Measurements from ENCODE around the gene PPP1R14C.

The PPP1R14C gene

GRCh38 chr6:150272264-150272975 is 129.6 kb downstream of the PPP1R14C start:
- Histone ChIP-seq H3K9ac (ENCODE audit: low read length in 2 of 2) (no peak overlapping the region), H3K36me3 (ENCODE audit: control insufficient read depth in 2 of 2, insufficient read depth in 2 of 2, low read length in 2 of 2) (no peaks in the 10 kb centered on the region), H3K4me1 (ENCODE audit: control insufficient read depth, insufficient read depth, low read length) (no peaks in the 10 kb centered on the region), H3K4me3 (ENCODE audit: low read length in 2 of 2) (no peak overlapping the region), H3K9me3 (ENCODE audit: control insufficient read depth in 2 of 2, low read length in 2 of 2) (no peaks in the 10 kb centered on the region), H3K27me3 (ENCODE audit: control insufficient read depth in 1 of 2, insufficient read depth in 2 of 2, low read length in 2 of 2) (peaks cover 0 to 2% of the 10 kb centered on the region in 2 donors), H3K27ac (ENCODE audit: low read length) (no peak overlapping the region)

GRCh38 chr6:150272976-150273315 is 130.1 kb downstream of the PPP1R14C start:
- Histone ChIP-seq H3K9me3 (ENCODE audit: control insufficient read depth in 2 of 2, low read length in 2 of 2) (no peaks in the 10 kb centered on the region), H3K4me3 (ENCODE audit: low read length in 2 of 2) (no peak overlapping the region), H3K36me3 (ENCODE audit: control insufficient read depth in 2 of 2, insufficient read depth in 2 of 2, low read length in 2 of 2) (no peaks in the 10 kb centered on the region), H3K27me3 (ENCODE audit: control insufficient read depth in 1 of 2, insufficient read depth in 2 of 2, low read length in 2 of 2) (peaks cover 0 to 2% of the 10 kb centered on the region in 2 donors), H3K9ac (ENCODE audit: low read length in 2 of 2) (no peak overlapping the region), H3K27ac (ENCODE audit: low read length) (no peak overlapping the region), H3K4me1 (ENCODE audit: control insufficient read depth, insufficient read depth, low read length) (no peaks in the 10 kb centered on the region)

- Histone ChIP-seq H3K27me3 (ENCODE audit: control insufficient read depth in 1 of 2, insufficient read depth in 2 of 2, low read length in 2 of 2) (peaks cover 0 to 2% of the 10 kb centered on the region in 2 donors), H3K36me3 (ENCODE audit: control insufficient read depth in 2 of 2, insufficient read depth in 2 of 2, low read length in 2 of 2) (no peaks in the 10 kb centered on the region), H3K4me1 (ENCODE audit: control insufficient read depth, insufficient read depth, low read length) (no peaks in the 10 kb centered on the region), H3K9ac (ENCODE audit: low read length in 2 of 2) (no peak overlapping the region), H3K27ac (ENCODE audit: low read length) (no peak overlapping the region), H3K4me3 (ENCODE audit: low read length in 2 of 2) (no peak overlapping the region), H3K9me3 (ENCODE audit: control insufficient read depth in 2 of 2, low read length in 2 of 2) (no peaks in the 10 kb centered on the region)
Observed at GRCh38 chr6:150273457-150274309, 130.8 kb downstream of the PPP1R14C start.

- H3K4me1 ChIP-seq (ENCODE audit: control insufficient read depth, insufficient read depth, low read length), result no peaks in the 10 kb centered on the region
- H3K4me3 ChIP-seq (ENCODE audit: low read length in 2 of 2), result no peak overlapping the region
- H3K9ac ChIP-seq (ENCODE audit: low read length in 2 of 2), result no peak overlapping the region
- H3K36me3 ChIP-seq (ENCODE audit: control insufficient read depth in 2 of 2, insufficient read depth in 2 of 2, low read length in 2 of 2), result no peaks in the 10 kb centered on the region
- H3K9me3 ChIP-seq (ENCODE audit: control insufficient read depth in 2 of 2, low read length in 2 of 2), result no peaks in the 10 kb centered on the region
- H3K27me3 ChIP-seq (ENCODE audit: control insufficient read depth in 1 of 2, insufficient read depth in 2 of 2, low read length in 2 of 2), result peaks cover 2 to 4% of the 10 kb centered on the region in 2 donors
- H3K27ac ChIP-seq (ENCODE audit: low read length), result no peak overlapping the region
Observed at GRCh38 chr6:150275489-150275888, 132.6 kb downstream of the PPP1R14C start.

- H3K4me3 ChIP-seq (ENCODE audit: low read length in 2 of 2), result no peak overlapping the region
- no peak overlapping the region for H3K27ac ChIP-seq (ENCODE audit: low read length)
- H3K36me3 ChIP-seq (ENCODE audit: control insufficient read depth in 2 of 2, insufficient read depth in 2 of 2, low read length in 2 of 2), result no peaks in the 10 kb centered on the region
- H3K9me3 ChIP-seq (ENCODE audit: control insufficient read depth in 2 of 2, low read length in 2 of 2), result no peaks in the 10 kb centered on the region
- H3K9ac ChIP-seq (ENCODE audit: low read length in 2 of 2), result no peak overlapping the region
- peaks cover 2 to 4% of the 10 kb centered on the region in 2 donors for H3K27me3 ChIP-seq (ENCODE audit: control insufficient read depth in 1 of 2, insufficient read depth in 2 of 2, low read length in 2 of 2)
- H3K4me1 ChIP-seq (ENCODE audit: control insufficient read depth, insufficient read depth, low read length), result no peaks in the 10 kb centered on the region
Observed at GRCh38 chr6:150276168-150276936, 133.5 kb downstream of the PPP1R14C start.

- peaks cover 2 to 4% of the 10 kb centered on the region in 2 donors for H3K27me3 ChIP-seq (ENCODE audit: control insufficient read depth in 1 of 2, insufficient read depth in 2 of 2, low read length in 2 of 2)
- no peak overlapping the region for H3K27ac ChIP-seq (ENCODE audit: low read length)
- no peak overlapping the region for H3K9ac ChIP-seq (ENCODE audit: low read length in 2 of 2)
- no peak overlapping the region for H3K4me3 ChIP-seq (ENCODE audit: low read length in 2 of 2)
- H3K9me3 ChIP-seq (ENCODE audit: control insufficient read depth in 2 of 2, low read length in 2 of 2), result no peaks in the 10 kb centered on the region
- no peaks in the 10 kb centered on the region for H3K36me3 ChIP-seq (ENCODE audit: control insufficient read depth in 2 of 2, insufficient read depth in 2 of 2, low read length in 2 of 2)
- no peaks in the 10 kb centered on the region for H3K4me1 ChIP-seq (ENCODE audit: control insufficient read depth, insufficient read depth, low read length)
Observed at GRCh38 chr6:150276937-150277742, 134.3 kb downstream of the PPP1R14C start.

GRCh38 chr6:150279533-150279932 is 136.7 kb downstream of the PPP1R14C start:
- Histone ChIP-seq H3K9me3 (ENCODE audit: control insufficient read depth in 2 of 2, low read length in 2 of 2) (no peaks in the 10 kb centered on the region), H3K4me1 (ENCODE audit: control insufficient read depth, insufficient read depth, low read length) (no peaks in the 10 kb centered on the region), H3K9ac (ENCODE audit: low read length in 2 of 2) (no peak overlapping the region), H3K36me3 (ENCODE audit: control insufficient read depth in 2 of 2, insufficient read depth in 2 of 2, low read length in 2 of 2) (no peaks in the 10 kb centered on the region), H3K4me3 (ENCODE audit: low read length in 2 of 2) (no peak overlapping the region), H3K27me3 (ENCODE audit: control insufficient read depth in 1 of 2, insufficient read depth in 2 of 2, low read length in 2 of 2) (peaks cover 0 to 4% of the 10 kb centered on the region in 2 donors), H3K27ac (ENCODE audit: low read length) (no peak overlapping the region)

GRCh38 chr6:150280703-150281102 is 137.9 kb downstream of the PPP1R14C start:
- peaks cover 0 to 4% of the 10 kb centered on the region in 2 donors for H3K27me3 ChIP-seq (ENCODE audit: control insufficient read depth in 1 of 2, insufficient read depth in 2 of 2, low read length in 2 of 2)

GRCh38 chr6:150281767-150282166 is 138.9 kb downstream of the PPP1R14C start:
- H3K27me3 ChIP-seq (ENCODE audit: control insufficient read depth in 1 of 2, insufficient read depth in 2 of 2, low read length in 2 of 2), result peaks cover under 1 to 4% of the 10 kb centered on the region in 2 donors
- peaks cover 0 to 6% of the 10 kb centered on the region in 2 donors for H3K9me3 ChIP-seq (ENCODE audit: control insufficient read depth in 2 of 2, low read length in 2 of 2)
- no peak overlapping the region for H3K4me3 ChIP-seq (ENCODE audit: low read length in 2 of 2)
- H3K27ac ChIP-seq (ENCODE audit: low read length), result no peak overlapping the region
- H3K4me1 ChIP-seq (ENCODE audit: control insufficient read depth, insufficient read depth, low read length), result no peaks in the 10 kb centered on the region
- no peak overlapping the region for H3K9ac ChIP-seq (ENCODE audit: low read length in 2 of 2)
- no peaks in the 10 kb centered on the region for H3K36me3 ChIP-seq (ENCODE audit: control insufficient read depth in 2 of 2, insufficient read depth in 2 of 2, low read length in 2 of 2)

More at GRCh38 chr6:150280703-150281102, 137.9 kb downstream of the PPP1R14C start:
- no peaks in the 10 kb centered on the region for H3K36me3 ChIP-seq (ENCODE audit: control insufficient read depth in 2 of 2, insufficient read depth in 2 of 2, low read length in 2 of 2)
- no peak overlapping the region for H3K4me3 ChIP-seq (ENCODE audit: low read length in 2 of 2)
- no peaks in the 10 kb centered on the region for H3K4me1 ChIP-seq (ENCODE audit: control insufficient read depth, insufficient read depth, low read length)
- no peaks in the 10 kb centered on the region for H3K9me3 ChIP-seq (ENCODE audit: control insufficient read depth in 2 of 2, low read length in 2 of 2)
- no peak overlapping the region for H3K9ac ChIP-seq (ENCODE audit: low read length in 2 of 2)
- no peak overlapping the region for H3K27ac ChIP-seq (ENCODE audit: low read length)

- no peak overlapping the region for H3K4me3 ChIP-seq (ENCODE audit: low read length in 2 of 2)
- H3K36me3 ChIP-seq (ENCODE audit: control insufficient read depth in 2 of 2, insufficient read depth in 2 of 2, low read length in 2 of 2), result no peaks in the 10 kb centered on the region
- no peaks in the 10 kb centered on the region for H3K4me1 ChIP-seq (ENCODE audit: control insufficient read depth, insufficient read depth, low read length)
- H3K27me3 ChIP-seq (ENCODE audit: control insufficient read depth in 1 of 2, insufficient read depth in 2 of 2, low read length in 2 of 2), result peaks cover 2 to 4% of the 10 kb centered on the region in 2 donors
- H3K27ac ChIP-seq (ENCODE audit: low read length), result no peak overlapping the region
- peaks cover 0 to 6% of the 10 kb centered on the region in 2 donors for H3K9me3 ChIP-seq (ENCODE audit: control insufficient read depth in 2 of 2, low read length in 2 of 2)
- H3K9ac ChIP-seq (ENCODE audit: low read length in 2 of 2), result no peak overlapping the region
Observed at GRCh38 chr6:150282806-150283205, 140.0 kb downstream of the PPP1R14C start.

All from stomach smooth muscle (tissue), 2 donors.